ENCODE results near the gene RPAP3.

Gene RPAP3

GRCh38 chr12:47715393-47715876 is 9.6 kb upstream of the RPAP3 start:
- no peak for TF ChIP-seq EZH2phosphoT487 (conservative IDR thresholded peaks at IDR 0.05; ENCODE audit: low read length)
- TF ChIP-seq, protein P1, sequence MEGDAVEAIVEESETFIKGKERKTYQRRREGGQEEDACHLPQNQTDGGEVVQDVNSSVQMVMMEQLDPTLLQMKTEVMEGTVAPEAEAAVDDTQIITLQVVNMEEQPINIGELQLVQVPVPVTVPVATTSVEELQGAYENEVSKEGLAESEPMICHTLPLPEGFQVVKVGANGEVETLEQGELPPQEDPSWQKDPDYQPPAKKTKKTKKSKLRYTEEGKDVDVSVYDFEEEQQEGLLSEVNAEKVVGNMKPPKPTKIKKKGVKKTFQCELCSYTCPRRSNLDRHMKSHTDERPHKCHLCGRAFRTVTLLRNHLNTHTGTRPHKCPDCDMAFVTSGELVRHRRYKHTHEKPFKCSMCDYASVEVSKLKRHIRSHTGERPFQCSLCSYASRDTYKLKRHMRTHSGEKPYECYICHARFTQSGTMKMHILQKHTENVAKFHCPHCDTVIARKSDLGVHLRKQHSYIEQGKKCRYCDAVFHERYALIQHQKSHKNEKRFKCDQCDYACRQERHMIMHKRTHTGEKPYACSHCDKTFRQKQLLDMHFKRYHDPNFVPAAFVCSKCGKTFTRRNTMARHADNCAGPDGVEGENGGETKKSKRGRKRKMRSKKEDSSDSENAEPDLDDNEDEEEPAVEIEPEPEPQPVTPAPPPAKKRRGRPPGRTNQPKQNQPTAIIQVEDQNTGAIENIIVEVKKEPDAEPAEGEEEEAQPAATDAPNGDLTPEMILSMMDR (IDR thresholded peaks at IDR 0.05; ENCODE audit: insufficient read depth, low read length, poor library complexity, severe bottlenecking), result peak; percentile 88
- no peak overlapping the region for H3K4me2 ChIP-seq (ENCODE audit: low read depth, low read length, poor library complexity, severe bottlenecking)

GRCh38 chr12:47714826-47715386 is 9.1 kb upstream of the RPAP3 start:
- H3K36me3 ChIP-seq (ENCODE audit: low read length), result no peaks in the 10 kb centered on the region
- H3F3A ChIP-seq (ENCODE audit: insufficient read depth), result no peaks in the 10 kb centered on the region
- TF ChIP-seq, protein P1 (IDR thresholded peaks at IDR 0.05; ENCODE audit: insufficient read depth, low read length, poor library complexity, severe bottlenecking), result no peak
- TF ChIP-seq EZH2phosphoT487 (conservative IDR thresholded peaks at IDR 0.05; ENCODE audit: low read length), result no peak
- H3K9me3 ChIP-seq (ENCODE audit: insufficient read depth, low read length), result no peaks in the 10 kb centered on the region
- H4K20me1 ChIP-seq (ENCODE audit: low read depth, low read length), result no peaks in the 10 kb centered on the region
- no peak overlapping the region for H3K9ac ChIP-seq (ENCODE audit: low read length)
- H3K79me2 ChIP-seq (ENCODE audit: insufficient read depth, low read length), result no peaks in the 10 kb centered on the region
- no peak overlapping the region for H3K27ac ChIP-seq (ENCODE audit: low read depth, low read length)
- H3K27me3 ChIP-seq (ENCODE audit: low read length), result no peaks in the 10 kb centered on the region
- no peak overlapping the region for H3K4me3 ChIP-seq (ENCODE audit: insufficient read depth, low read length, poor library complexity, severe bottlenecking)
- no peak overlapping the region for H3K4me2 ChIP-seq (ENCODE audit: low read depth, low read length, poor library complexity, severe bottlenecking)
- no peaks in the 10 kb centered on the region for H3K9me2 ChIP-seq (replicated peaks; ENCODE audit: insufficient read depth, low read length)
- no peak overlapping the region for H2AFZ ChIP-seq (ENCODE audit: low read depth, low read length, severe bottlenecking)

More at GRCh38 chr12:47715393-47715876, 9.6 kb upstream of the RPAP3 start:
- H3K9ac ChIP-seq (ENCODE audit: low read length), result no peak overlapping the region
- no peak overlapping the region for H3K4me3 ChIP-seq (ENCODE audit: insufficient read depth, low read length, poor library complexity, severe bottlenecking)
- H3K9me3 ChIP-seq (ENCODE audit: insufficient read depth, low read length), result no peaks in the 10 kb centered on the region
- no peaks in the 10 kb centered on the region for H3K79me2 ChIP-seq (ENCODE audit: insufficient read depth, low read length)
- H4K20me1 ChIP-seq (ENCODE audit: low read depth, low read length), result no peaks in the 10 kb centered on the region
- H3K27ac ChIP-seq (ENCODE audit: low read depth, low read length), result no peak overlapping the region
- no peaks in the 10 kb centered on the region for H3K9me2 ChIP-seq (replicated peaks; ENCODE audit: insufficient read depth, low read length)
- no peaks in the 10 kb centered on the region for H3K27me3 ChIP-seq (ENCODE audit: low read length)
- H2AFZ ChIP-seq (ENCODE audit: low read depth, low read length, severe bottlenecking), result no peak overlapping the region
- no peaks in the 10 kb centered on the region for H3F3A ChIP-seq (ENCODE audit: insufficient read depth)
- H3K36me3 ChIP-seq (ENCODE audit: low read length), result no peaks in the 10 kb centered on the region

DNA sequence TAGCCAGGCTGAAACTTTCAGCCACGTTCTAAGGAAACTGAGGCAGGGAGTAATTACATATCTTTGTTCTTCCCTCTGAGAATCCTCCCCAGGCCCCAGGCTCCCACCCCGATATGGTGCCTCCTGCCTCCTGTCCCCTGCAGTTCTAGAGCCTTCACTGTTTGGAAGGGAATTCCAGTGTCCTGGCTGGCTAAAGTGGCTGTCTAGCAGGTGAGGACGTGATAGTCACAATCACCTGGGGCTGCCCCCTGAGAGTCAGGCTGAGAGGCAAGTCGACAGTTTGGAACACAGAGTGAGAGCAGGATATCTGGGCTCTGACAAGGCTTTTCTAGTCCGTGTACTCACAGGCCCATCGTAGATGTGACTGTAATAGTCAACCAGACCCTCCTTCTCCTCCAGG is 6.3 kb upstream of the RPAP3 start:
- Histone ChIP-seq H3F3A (ENCODE audit: insufficient read depth) (peaks cover 8% of the 10 kb centered on the region; the same call in 1 of the 2 replicates), H3K27me3 (ENCODE audit: low read length) (no peaks in the 10 kb centered on the region), H3K4me2 (ENCODE audit: low read depth, low read length, poor library complexity, severe bottlenecking) (no peak overlapping the region), H3K9me2 (replicated peaks; ENCODE audit: insufficient read depth, low read length) (no peaks in the 10 kb centered on the region), H3K9ac (ENCODE audit: low read length) (no peak overlapping the region), H3K9me3 (ENCODE audit: insufficient read depth, low read length) (no peaks in the 10 kb centered on the region), H2AFZ (ENCODE audit: low read depth, low read length, severe bottlenecking) (no peak overlapping the region), H4K20me1 (ENCODE audit: low read depth, low read length) (no peaks in the 10 kb centered on the region), H3K27ac (ENCODE audit: low read depth, low read length) (no peak overlapping the region), H3K36me3 (ENCODE audit: low read length) (no peaks in the 10 kb centered on the region), H3K4me3 (ENCODE audit: insufficient read depth, low read length, poor library complexity, severe bottlenecking) (no peak overlapping the region), H3K79me2 (ENCODE audit: insufficient read depth, low read length) (no peaks in the 10 kb centered on the region)
- no peak for TF ChIP-seq EZH2phosphoT487 (conservative IDR thresholded peaks at IDR 0.05; ENCODE audit: low read length)
- TF ChIP-seq, protein P1 (IDR thresholded peaks at IDR 0.05; ENCODE audit: insufficient read depth, low read length, poor library complexity, severe bottlenecking), result no peak
